SK-N-SH treated with all-trans-retinoic acid at 6 μM for 48 hours (cell line): ENCODE measurements around the gene ERBB2.

Source experiments
- ATAC-seq: fragments of 200-7000 bp; cut with Tn5 transposase; 3 replicates; pipeline ENCODE4 v1.9.1; 2020; ENCODE audit warnings: mild to moderate bottlenecking, moderate library complexity
- BACH2 ChIP-seq: fragments of 250-450 bp; sonication (Bioruptor Pico); IDR thresholded peaks from 2 replicates; pipeline ENCODE4 v1.9.0; 2021; ENCODE audit warnings: mild to moderate bottlenecking, borderline replicate concordance
- CREB5 ChIP-seq: fragments of 250-450 bp; sonication (Bioruptor Pico); IDR thresholded peaks from 2 replicates; pipeline ENCODE4 v1.5.1; 2020; ENCODE audit warnings: low read depth, mild to moderate bottlenecking, moderate library complexity
- CSDC2 ChIP-seq: fragments of 250-450 bp; sonication (Bioruptor Pico); IDR thresholded peaks from 2 replicates; pipeline ENCODE4 v1.5.0; 2020; ENCODE audit warnings: mild to moderate bottlenecking, moderate library complexity
- GLIS3 ChIP-seq: fragments of 250-450 bp; sonication (Bioruptor Pico); IDR thresholded peaks from 2 replicates; pipeline ENCODE4 v1.5.0; 2020; ENCODE audit warnings: mild to moderate bottlenecking, moderate library complexity
- ISL1 ChIP-seq: fragments of 250-450 bp; sonication (Bioruptor Pico); IDR thresholded peaks from 2 replicates; pipeline ENCODE4 v2.1.2; 2022; ENCODE audit warnings: mild to moderate bottlenecking, moderate library complexity
- OSR1 ChIP-seq: fragments of 250-450 bp; sonication (Bioruptor Pico); IDR thresholded peaks from 2 replicates; pipeline ENCODE4 v1.8.0; 2022; ENCODE audit warnings: moderate library complexity, mild to moderate bottlenecking, inconsistent platforms
- PPARA ChIP-seq: fragments of 250-450 bp; sonication (Bioruptor Pico); IDR thresholded peaks from 2 replicates; pipeline ENCODE4 v1.5.0; 2020; ENCODE audit warnings: mild to moderate bottlenecking, borderline replicate concordance
- RARB ChIP-seq: fragments of 250-450 bp; sonication (Bioruptor Pico); IDR thresholded peaks from 2 replicates; pipeline ENCODE4 v1.8.0; 2021; ENCODE audit warnings: mild to moderate bottlenecking, moderate library complexity
- SNAI2 ChIP-seq: fragments of 250-450 bp; sonication (Bioruptor Pico); IDR thresholded peaks from 2 replicates; pipeline ENCODE4 v1.5.0; 2020; ENCODE audit warnings: mild to moderate bottlenecking, moderate library complexity
- TCF4 ChIP-seq: fragments of 250-450 bp; sonication (Bioruptor Pico); IDR thresholded peaks from 2 replicates; pipeline ENCODE4 v1.8.0; 2021; ENCODE audit warnings: mild to moderate bottlenecking, moderate library complexity, borderline replicate concordance
- TOX ChIP-seq: fragments of 250-450 bp; sonication (Bioruptor Pico); IDR thresholded peaks from 2 replicates; pipeline ENCODE4 v1.8.0; 2021; ENCODE audit warnings: mild to moderate bottlenecking, moderate library complexity, borderline replicate concordance
- ZC3H10 ChIP-seq: fragments of 250-450 bp; sonication (Bioruptor Pico); IDR thresholded peaks from 2 replicates; pipeline ENCODE4 v1.5.1; 2021; ENCODE audit warnings: mild to moderate bottlenecking, moderate library complexity
- ZFP3 ChIP-seq: fragments of 250-450 bp; sonication (Bioruptor Pico); IDR thresholded peaks from 2 replicates; pipeline ENCODE4 v1.5.0; 2020; ENCODE audit warnings: mild to moderate bottlenecking, moderate library complexity
- ZFP30 ChIP-seq: fragments of 450-650 bp; formaldehyde crosslinking; IDR thresholded peaks from 2 replicates; pipeline ENCODE4 v1.5.0; 2022; ENCODE audit warnings: mild to moderate bottlenecking, moderate library complexity
- ZNF565 ChIP-seq: fragments of 450-650 bp; formaldehyde crosslinking; conservative IDR thresholded peaks from 2 replicates; pipeline ENCODE4 v1.5.0; 2020; ENCODE audit warnings: low read depth, mild to moderate bottlenecking, moderate library complexity
- ZNF70 ChIP-seq: fragments of 450-650 bp; formaldehyde crosslinking; IDR thresholded peaks from 2 replicates; pipeline ENCODE4 v1.5.0; 2020; ENCODE audit warnings: mild to moderate bottlenecking, moderate library complexity
- ZNF8 ChIP-seq: fragments of 450-650 bp; formaldehyde crosslinking; IDR thresholded peaks from 2 replicates; pipeline ENCODE4 v1.5.0; 2020; ENCODE audit warnings: mild to moderate bottlenecking, moderate library complexity
- TF ChIP-seq, protein P1 (sequence below): fragments of 250-450 bp; sonication (Bioruptor Pico); IDR thresholded peaks from 2 replicates; pipeline ENCODE4 v1.5.1; 2021; ENCODE audit warnings: mild to moderate bottlenecking, moderate library complexity
- TF ChIP-seq, protein P2 (sequence below): fragments of 250-450 bp; sonication (Bioruptor Pico); IDR thresholded peaks from 2 replicates; pipeline ENCODE4 v1.8.0; 2020; ENCODE audit warnings: mild to moderate bottlenecking, moderate library complexity, borderline replicate concordance
- TF ChIP-seq, protein P3 (sequence below): fragments of 250-450 bp; sonication (Bioruptor Pico); IDR thresholded peaks from 2 replicates; pipeline ENCODE4 v1.5.0; 2020; ENCODE audit warnings: mild to moderate bottlenecking, moderate library complexity
- TF ChIP-seq, protein P4 (sequence below): fragments of 250-450 bp; sonication (Bioruptor Pico); IDR thresholded peaks from 2 replicates; pipeline ENCODE4 v1.8.0; 2021; ENCODE audit warnings: low read depth, mild to moderate bottlenecking, moderate library complexity, borderline replicate concordance

ERBB2 gene

GRCh38 chr17:39774047-39774446 lies 74.2 kb downstream of the ERBB2 start:
- ATAC-seq = no peak
- TF ChIP-seq ZFP30 (no peak), RARB (CRISPR knock-in tag) (no peak), CSDC2 (no peak), SNAI2 (CRISPR knock-in tag) (no peak), ISL1 (CRISPR knock-in tag) (no peak), OSR1 (CRISPR knock-in tag) (no peak), ZNF565 (no peak), ZC3H10 (CRISPR knock-in tag) (no peak), ZNF8 (CRISPR knock-in tag) (no peak), GLIS3 (CRISPR knock-in tag) (no peak), TOX (CRISPR knock-in tag) (no peak), ZFP3 (CRISPR knock-in tag) (no peak), BACH2 (CRISPR knock-in tag) (no peak)
- TF ChIP-seq, protein P1, sequence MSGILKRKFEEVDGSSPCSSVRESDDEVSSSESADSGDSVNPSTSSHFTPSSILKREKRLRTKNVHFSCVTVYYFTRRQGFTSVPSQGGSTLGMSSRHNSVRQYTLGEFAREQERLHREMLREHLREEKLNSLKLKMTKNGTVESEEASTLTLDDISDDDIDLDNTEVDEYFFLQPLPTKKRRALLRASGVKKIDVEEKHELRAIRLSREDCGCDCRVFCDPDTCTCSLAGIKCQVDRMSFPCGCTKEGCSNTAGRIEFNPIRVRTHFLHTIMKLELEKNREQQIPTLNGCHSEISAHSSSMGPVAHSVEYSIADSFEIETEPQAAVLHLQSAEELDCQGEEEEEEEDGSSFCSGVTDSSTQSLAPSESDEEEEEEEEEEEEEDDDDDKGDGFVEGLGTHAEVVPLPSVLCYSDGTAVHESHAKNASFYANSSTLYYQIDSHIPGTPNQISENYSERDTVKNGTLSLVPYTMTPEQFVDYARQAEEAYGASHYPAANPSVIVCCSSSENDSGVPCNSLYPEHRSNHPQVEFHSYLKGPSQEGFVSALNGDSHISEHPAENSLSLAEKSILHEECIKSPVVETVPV (CRISPR knock-in tag) = no peak
- TF ChIP-seq, protein P2, sequence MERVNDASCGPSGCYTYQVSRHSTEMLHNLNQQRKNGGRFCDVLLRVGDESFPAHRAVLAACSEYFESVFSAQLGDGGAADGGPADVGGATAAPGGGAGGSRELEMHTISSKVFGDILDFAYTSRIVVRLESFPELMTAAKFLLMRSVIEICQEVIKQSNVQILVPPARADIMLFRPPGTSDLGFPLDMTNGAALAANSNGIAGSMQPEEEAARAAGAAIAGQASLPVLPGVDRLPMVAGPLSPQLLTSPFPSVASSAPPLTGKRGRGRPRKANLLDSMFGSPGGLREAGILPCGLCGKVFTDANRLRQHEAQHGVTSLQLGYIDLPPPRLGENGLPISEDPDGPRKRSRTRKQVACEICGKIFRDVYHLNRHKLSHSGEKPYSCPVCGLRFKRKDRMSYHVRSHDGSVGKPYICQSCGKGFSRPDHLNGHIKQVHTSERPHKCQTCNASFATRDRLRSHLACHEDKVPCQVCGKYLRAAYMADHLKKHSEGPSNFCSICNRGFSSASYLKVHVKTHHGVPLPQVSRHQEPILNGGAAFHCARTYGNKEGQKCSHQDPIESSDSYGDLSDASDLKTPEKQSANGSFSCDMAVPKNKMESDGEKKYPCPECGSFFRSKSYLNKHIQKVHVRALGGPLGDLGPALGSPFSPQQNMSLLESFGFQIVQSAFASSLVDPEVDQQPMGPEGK (CRISPR knock-in tag) = no peak
- TF ChIP-seq, protein P3, sequence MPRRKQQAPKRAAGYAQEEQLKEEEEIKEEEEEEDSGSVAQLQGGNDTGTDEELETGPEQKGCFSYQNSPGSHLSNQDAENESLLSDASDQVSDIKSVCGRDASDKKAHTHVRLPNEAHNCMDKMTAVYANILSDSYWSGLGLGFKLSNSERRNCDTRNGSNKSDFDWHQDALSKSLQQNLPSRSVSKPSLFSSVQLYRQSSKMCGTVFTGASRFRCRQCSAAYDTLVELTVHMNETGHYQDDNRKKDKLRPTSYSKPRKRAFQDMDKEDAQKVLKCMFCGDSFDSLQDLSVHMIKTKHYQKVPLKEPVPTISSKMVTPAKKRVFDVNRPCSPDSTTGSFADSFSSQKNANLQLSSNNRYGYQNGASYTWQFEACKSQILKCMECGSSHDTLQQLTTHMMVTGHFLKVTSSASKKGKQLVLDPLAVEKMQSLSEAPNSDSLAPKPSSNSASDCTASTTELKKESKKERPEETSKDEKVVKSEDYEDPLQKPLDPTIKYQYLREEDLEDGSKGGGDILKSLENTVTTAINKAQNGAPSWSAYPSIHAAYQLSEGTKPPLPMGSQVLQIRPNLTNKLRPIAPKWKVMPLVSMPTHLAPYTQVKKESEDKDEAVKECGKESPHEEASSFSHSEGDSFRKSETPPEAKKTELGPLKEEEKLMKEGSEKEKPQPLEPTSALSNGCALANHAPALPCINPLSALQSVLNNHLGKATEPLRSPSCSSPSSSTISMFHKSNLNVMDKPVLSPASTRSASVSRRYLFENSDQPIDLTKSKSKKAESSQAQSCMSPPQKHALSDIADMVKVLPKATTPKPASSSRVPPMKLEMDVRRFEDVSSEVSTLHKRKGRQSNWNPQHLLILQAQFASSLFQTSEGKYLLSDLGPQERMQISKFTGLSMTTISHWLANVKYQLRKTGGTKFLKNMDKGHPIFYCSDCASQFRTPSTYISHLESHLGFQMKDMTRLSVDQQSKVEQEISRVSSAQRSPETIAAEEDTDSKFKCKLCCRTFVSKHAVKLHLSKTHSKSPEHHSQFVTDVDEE = no peak

- ATAC-seq = no peak
- no peak for TF ChIP-seq ZNF565
- TF ChIP-seq TCF4 (CRISPR knock-in tag) = no peak
- no peak for TF ChIP-seq CREB5 (CRISPR knock-in tag)
- TF ChIP-seq ZNF70 (CRISPR knock-in tag) = no peak
- TF ChIP-seq BACH2 (CRISPR knock-in tag) = no peak
- no peak for TF ChIP-seq TOX (CRISPR knock-in tag)
- TF ChIP-seq ZFP30 = no peak
- no peak for TF ChIP-seq PPARA
- TF ChIP-seq, protein P4, sequence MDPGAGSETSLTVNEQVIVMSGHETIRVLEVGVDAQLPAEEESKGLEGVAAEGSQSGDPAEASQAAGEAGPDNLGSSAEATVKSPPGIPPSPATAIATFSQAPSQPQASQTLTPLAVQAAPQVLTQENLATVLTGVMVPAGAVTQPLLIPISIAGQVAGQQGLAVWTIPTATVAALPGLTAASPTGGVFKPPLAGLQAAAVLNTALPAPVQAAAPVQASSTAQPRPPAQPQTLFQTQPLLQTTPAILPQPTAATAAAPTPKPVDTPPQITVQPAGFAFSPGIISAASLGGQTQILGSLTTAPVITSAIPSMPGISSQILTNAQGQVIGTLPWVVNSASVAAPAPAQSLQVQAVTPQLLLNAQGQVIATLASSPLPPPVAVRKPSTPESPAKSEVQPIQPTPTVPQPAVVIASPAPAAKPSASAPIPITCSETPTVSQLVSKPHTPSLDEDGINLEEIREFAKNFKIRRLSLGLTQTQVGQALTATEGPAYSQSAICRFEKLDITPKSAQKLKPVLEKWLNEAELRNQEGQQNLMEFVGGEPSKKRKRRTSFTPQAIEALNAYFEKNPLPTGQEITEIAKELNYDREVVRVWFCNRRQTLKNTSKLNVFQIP = no peak
- no peak for TF ChIP-seq OSR1 (CRISPR knock-in tag)
These were observed 75.2 kb downstream of the ERBB2 start for GRCh38 chr17:39775031-39775430.

DNA sequence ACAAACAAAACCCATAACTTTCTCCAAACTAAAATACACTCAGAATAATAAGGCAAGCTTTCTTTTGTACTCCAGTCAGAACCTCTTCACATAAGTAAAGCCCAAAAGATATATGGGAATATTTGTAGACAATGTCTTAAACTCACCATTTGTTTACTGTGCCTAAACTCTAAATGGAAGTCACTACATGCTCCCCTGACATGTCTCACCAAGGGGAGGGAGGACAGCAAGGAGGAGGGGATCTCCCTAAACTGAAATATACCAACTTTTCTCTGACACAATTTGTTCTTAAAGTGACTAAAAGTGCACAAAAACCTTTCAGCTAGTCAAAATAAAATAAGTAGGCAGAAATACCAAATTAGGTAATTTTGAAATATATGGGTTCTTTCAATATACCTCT lies 76.4 kb downstream of the ERBB2 start:
- TF ChIP-seq ZNF565 (no peak), GLIS3 (CRISPR knock-in tag) (no peak), CSDC2 (no peak)
- no peak for ATAC-seq
